ENCODE data around the gene MT1M. TPM values are rescaled to one million over a fixed set of nuclear protein-coding genes. Genes with fewer than 3 reads are reported as not detected.

Gene MT1M
- total RNA-seq, 2 experiments from 2014 or later: not detected

DNA sequence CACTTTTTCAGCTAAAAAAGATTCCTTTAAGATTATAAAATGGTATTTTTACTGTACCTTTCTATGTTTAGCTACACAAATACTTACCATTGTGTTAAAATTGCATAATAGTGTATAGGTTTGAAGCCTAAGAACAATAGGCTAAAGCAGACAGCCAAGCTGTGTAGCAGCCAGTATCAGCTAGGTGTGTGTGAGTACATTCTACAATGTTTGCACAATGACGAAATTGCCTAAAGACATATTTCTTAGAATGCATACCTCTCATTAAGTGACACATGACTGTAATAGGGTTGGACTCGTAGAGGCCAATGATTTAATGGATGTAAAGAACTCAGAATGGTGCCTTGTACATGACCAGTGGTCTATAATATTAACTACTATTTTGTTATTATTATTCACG lies 17.4 kb downstream of the MT1M start:
- Histone ChIP-seq H3K36me3 (ENCODE audit: insufficient read depth, low read length) (no peaks in the 10 kb centered on the region), H3K9me2 (ENCODE audit: insufficient read depth, low read length) (no peaks in the 10 kb centered on the region), H3K79me2 (ENCODE audit: insufficient read depth, low read depth, low read length) (no peaks in the 10 kb centered on the region), H4K20me1 (ENCODE audit: insufficient read depth, low read length) (no peaks in the 10 kb centered on the region), H2AFZ (ENCODE audit: low read length) (no peak overlapping the region), H3K27ac (ENCODE audit: low read depth, low read length, poor library complexity, severe bottlenecking) (no peak overlapping the region), H3K4me2 (ENCODE audit: low read length) (no peak overlapping the region), H3K9me3 (ENCODE audit: low read length) (no peaks in the 10 kb centered on the region), H3K4me1 (ENCODE audit: insufficient read depth, low read length, poor library complexity, severe bottlenecking) (peaks cover 6% of the 10 kb centered on the region), H3K4me3 (ENCODE audit: low read depth, low read length, poor library complexity, severe bottlenecking) (no peak overlapping the region)
- intact Hi-C loops (cut with micrococcal nuclease; ENCODE audit: unreplicated experiment): no loop called here
- TF ChIP-seq, protein P1, sequence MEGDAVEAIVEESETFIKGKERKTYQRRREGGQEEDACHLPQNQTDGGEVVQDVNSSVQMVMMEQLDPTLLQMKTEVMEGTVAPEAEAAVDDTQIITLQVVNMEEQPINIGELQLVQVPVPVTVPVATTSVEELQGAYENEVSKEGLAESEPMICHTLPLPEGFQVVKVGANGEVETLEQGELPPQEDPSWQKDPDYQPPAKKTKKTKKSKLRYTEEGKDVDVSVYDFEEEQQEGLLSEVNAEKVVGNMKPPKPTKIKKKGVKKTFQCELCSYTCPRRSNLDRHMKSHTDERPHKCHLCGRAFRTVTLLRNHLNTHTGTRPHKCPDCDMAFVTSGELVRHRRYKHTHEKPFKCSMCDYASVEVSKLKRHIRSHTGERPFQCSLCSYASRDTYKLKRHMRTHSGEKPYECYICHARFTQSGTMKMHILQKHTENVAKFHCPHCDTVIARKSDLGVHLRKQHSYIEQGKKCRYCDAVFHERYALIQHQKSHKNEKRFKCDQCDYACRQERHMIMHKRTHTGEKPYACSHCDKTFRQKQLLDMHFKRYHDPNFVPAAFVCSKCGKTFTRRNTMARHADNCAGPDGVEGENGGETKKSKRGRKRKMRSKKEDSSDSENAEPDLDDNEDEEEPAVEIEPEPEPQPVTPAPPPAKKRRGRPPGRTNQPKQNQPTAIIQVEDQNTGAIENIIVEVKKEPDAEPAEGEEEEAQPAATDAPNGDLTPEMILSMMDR (conservative IDR thresholded peaks at IDR 0.05; ENCODE audit: low read length): no peak
- no peak for TF ChIP-seq EZH2phosphoT487 (IDR thresholded peaks at IDR 0.05; ENCODE audit: borderline replicate concordance, low read depth, low read length)
- no peak for DNase-seq (ENCODE audit: low spot score)
- CTCF ChIA-PET (ENCODE audit: unreplicated experiment): no interaction called here
- POLR2A ChIA-PET: no interaction called here
- no TSS peak for BruUV-seq (replicated peaks)

DNA sequence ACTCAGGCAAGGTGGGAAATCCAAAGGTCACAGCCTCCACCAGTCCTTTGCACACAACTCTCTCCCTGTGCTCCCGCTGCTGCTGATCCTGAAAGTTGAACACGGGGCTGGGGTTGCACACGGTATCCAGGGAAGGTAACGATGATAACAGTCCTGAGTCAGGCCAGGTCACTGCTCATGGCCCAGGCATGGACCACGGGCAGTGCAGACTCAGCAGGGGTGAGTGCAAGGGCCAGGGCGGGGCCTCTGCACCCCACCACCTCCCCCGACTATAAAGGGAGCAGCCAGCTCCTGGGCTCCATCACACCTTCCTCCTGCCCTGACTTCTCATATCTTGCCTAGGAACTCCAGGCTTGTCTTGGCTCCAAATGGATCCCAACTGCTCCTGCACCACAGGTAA lies 19.1 kb downstream of the MT1M start, which contains the start of gene MT1B:
Gene MT1B (plus strand): TSS at position 301 of the 400 bp plus-strand sequence. CDS start 68 bp downstream, at position 369.
- Histone ChIP-seq H2AFZ (ENCODE audit: low read length) (no peak within 1 kb of the TSS), H3K79me2 (ENCODE audit: insufficient read depth, low read depth, low read length) (no peaks in the 10 kb centered on the region), H4K20me1 (ENCODE audit: insufficient read depth, low read length) (no peaks in the 10 kb centered on the region), H3K36me3 (ENCODE audit: insufficient read depth, low read length) (no peaks in the 10 kb centered on the region), H3K4me1 (ENCODE audit: insufficient read depth, low read length, poor library complexity, severe bottlenecking) (peaks cover 6% of the 10 kb centered on the region), H3K9me3 (ENCODE audit: low read length) (no peaks in the 10 kb centered on the region), H3K9me2 (ENCODE audit: insufficient read depth, low read length) (no peaks in the 10 kb centered on the region), H3K4me3 (ENCODE audit: low read depth, low read length, poor library complexity, severe bottlenecking) (no peak within 1 kb of the TSS), H3K4me2 (ENCODE audit: low read length) (no peak within 1 kb of the TSS), H3K27ac (ENCODE audit: low read depth, low read length, poor library complexity, severe bottlenecking) (no peak within 1 kb of the TSS)
- TF ChIP-seq, protein P1 (conservative IDR thresholded peaks at IDR 0.05; ENCODE audit: low read length): no peak
- TF ChIP-seq EZH2phosphoT487 (IDR thresholded peaks at IDR 0.05; ENCODE audit: borderline replicate concordance, low read depth, low read length): no peak
- CTCF ChIA-PET (ENCODE audit: unreplicated experiment): no interaction called here
- no peak for DNase-seq (ENCODE audit: low spot score)
- intact Hi-C loops (cut with micrococcal nuclease; ENCODE audit: unreplicated experiment): no loop called here
- POLR2A ChIA-PET: no interaction called here
- no TSS peak for BruUV-seq (replicated peaks)

DNA sequence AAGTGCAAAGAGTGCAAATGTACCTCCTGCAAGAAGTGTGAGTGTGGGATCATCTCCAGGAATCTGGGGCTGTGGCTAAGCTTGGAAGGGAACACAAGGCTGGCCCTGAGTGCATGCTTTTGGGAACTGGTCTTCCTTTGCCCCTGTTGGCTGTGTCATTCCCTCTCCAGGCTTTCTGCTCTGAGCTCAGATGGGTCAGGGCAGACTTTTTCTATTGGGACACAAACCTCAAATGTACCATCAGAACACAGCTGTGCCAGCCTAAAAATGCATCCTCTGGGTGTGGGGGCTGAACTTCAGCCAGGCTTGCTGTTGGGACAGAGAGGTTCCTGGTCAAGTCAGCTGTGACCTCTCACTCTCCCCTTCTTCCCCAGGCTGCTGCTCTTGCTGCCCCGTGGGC lies 20.1 kb downstream of the MT1M start:
- peaks cover 6% of the 10 kb centered on the region for H3K4me1 ChIP-seq (ENCODE audit: insufficient read depth, low read length, poor library complexity, severe bottlenecking)
- H3K4me2 ChIP-seq (ENCODE audit: low read length): no peak overlapping the region
- no peak for DNase-seq (ENCODE audit: low spot score)
- no peaks in the 10 kb centered on the region for H4K20me1 ChIP-seq (ENCODE audit: insufficient read depth, low read length)
- no peaks in the 10 kb centered on the region for H3K79me2 ChIP-seq (ENCODE audit: insufficient read depth, low read depth, low read length)
- no peaks in the 10 kb centered on the region for H3K9me3 ChIP-seq (ENCODE audit: low read length)
- ChIA-PET CTCF (ENCODE audit: unreplicated experiment) (no interaction called here), POLR2A (no interaction called here)
- intact Hi-C loops (cut with micrococcal nuclease; ENCODE audit: unreplicated experiment): no loop called here
- H3K4me3 ChIP-seq (ENCODE audit: low read depth, low read length, poor library complexity, severe bottlenecking): no peak overlapping the region
- H3K27ac ChIP-seq (ENCODE audit: low read depth, low read length, poor library complexity, severe bottlenecking): no peak overlapping the region
- TF ChIP-seq EZH2phosphoT487 (IDR thresholded peaks at IDR 0.05; ENCODE audit: borderline replicate concordance, low read depth, low read length): no peak
- TF ChIP-seq, protein P1 (conservative IDR thresholded peaks at IDR 0.05; ENCODE audit: low read length): no peak
- BruUV-seq (replicated peaks): no TSS peak
- no peaks in the 10 kb centered on the region for H3K36me3 ChIP-seq (ENCODE audit: insufficient read depth, low read length)
- no peak overlapping the region for H2AFZ ChIP-seq (ENCODE audit: low read length)
- no peaks in the 10 kb centered on the region for H3K9me2 ChIP-seq (ENCODE audit: insufficient read depth, low read length)

Data from OCI-LY7 (cell line).